LNCaP clone FGC (cell line): ENCODE results near the gene NAP1L4.
A peak's percentile ranks its signal among the peaks of the same experiment; 100 is the strongest.

Experiments used
- DNase-seq: peaks from one replicate; pipeline ENCODE4 v3.0.0-alpha.2; 2011; ENCODE audit warnings: low read depth
- H3K4me3 ChIP-seq: 2 replicates; pipeline ENCODE4 v1.5.1; 2011; ENCODE audit warnings: mild to moderate bottlenecking, low read depth, low read length, control low read depth
- CTCF ChIP-seq: IDR thresholded peaks from 2 replicates; pipeline ENCODE4 v1.5.1; 2012; ENCODE audit warnings: mild to moderate bottlenecking; ENCODE audit not compliant: control insufficient read depth, insufficient read depth; ENCODE audit errors: extremely low read depth

The NAP1L4 gene

GRCh38 chr11:2992997-2993325, 832 bp upstream of the NAP1L4 start:
- H3K4me3 ChIP-seq, result peak overlapping the region; percentile 91
- DNase-seq, result no peak
- TF ChIP-seq CTCF, result no peak

- no peak for DNase-seq
- peak overlapping the region; percentile 91 for H3K4me3 ChIP-seq
- TF ChIP-seq CTCF, result no peak
Observed at GRCh38 chr11:2991452-2992233, 486 bp downstream of the NAP1L4 start.

GRCh38 chr11:2990617-2991451, 1.3 kb downstream of the NAP1L4 start:
- H3K4me3 ChIP-seq, result peak overlapping the region; percentile 91
- no peak for DNase-seq
- no peak for TF ChIP-seq CTCF

- peak overlapping the region; percentile 91 for H3K4me3 ChIP-seq
- DNase-seq, result no peak
- no peak for TF ChIP-seq CTCF
Observed at GRCh38 chr11:2989551-2989950, 2.6 kb downstream of the NAP1L4 start.

GRCh38 chr11:2989006-2989405, 3.1 kb downstream of the NAP1L4 start:
- H3K4me3 ChIP-seq, result peak overlapping the region; percentile 91
- TF ChIP-seq CTCF, result no peak
- DNase-seq, result no peak

GRCh38 chr11:2987881-2988861, 4.0 kb downstream of the NAP1L4 start:
- peak overlapping the region; percentile 91 for H3K4me3 ChIP-seq
- no peak for TF ChIP-seq CTCF
- DNase-seq, result peak; percentile 26
